HG02588 (cell line): ENCODE results near the gene XPO6.
"Not testable (repeated sequence)": the region's sequence is repeated elsewhere in the genome, so short reads cannot be mapped to it uniquely, and the experiment has no call there.

ENCODE experiments used
- ATAC-seq: cut with Tn5 transposase; IDR thresholded peaks from one replicate; pipeline ENCODE4 v1.9.1; 2021; ENCODE audit warnings: mild to moderate bottlenecking, moderate library complexity; ENCODE audit not compliant: unreplicated experiment

The XPO6 gene, protein sequence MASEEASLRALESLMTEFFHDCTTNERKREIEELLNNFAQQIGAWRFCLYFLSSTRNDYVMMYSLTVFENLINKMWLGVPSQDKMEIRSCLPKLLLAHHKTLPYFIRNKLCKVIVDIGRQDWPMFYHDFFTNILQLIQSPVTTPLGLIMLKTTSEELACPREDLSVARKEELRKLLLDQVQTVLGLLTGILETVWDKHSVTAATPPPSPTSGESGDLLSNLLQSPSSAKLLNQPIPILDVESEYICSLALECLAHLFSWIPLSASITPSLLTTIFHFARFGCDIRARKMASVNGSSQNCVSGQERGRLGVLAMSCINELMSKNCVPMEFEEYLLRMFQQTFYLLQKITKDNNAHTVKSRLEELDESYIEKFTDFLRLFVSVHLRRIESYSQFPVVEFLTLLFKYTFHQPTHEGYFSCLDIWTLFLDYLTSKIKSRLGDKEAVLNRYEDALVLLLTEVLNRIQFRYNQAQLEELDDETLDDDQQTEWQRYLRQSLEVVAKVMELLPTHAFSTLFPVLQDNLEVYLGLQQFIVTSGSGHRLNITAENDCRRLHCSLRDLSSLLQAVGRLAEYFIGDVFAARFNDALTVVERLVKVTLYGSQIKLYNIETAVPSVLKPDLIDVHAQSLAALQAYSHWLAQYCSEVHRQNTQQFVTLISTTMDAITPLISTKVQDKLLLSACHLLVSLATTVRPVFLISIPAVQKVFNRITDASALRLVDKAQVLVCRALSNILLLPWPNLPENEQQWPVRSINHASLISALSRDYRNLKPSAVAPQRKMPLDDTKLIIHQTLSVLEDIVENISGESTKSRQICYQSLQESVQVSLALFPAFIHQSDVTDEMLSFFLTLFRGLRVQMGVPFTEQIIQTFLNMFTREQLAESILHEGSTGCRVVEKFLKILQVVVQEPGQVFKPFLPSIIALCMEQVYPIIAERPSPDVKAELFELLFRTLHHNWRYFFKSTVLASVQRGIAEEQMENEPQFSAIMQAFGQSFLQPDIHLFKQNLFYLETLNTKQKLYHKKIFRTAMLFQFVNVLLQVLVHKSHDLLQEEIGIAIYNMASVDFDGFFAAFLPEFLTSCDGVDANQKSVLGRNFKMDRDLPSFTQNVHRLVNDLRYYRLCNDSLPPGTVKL

DNA sequence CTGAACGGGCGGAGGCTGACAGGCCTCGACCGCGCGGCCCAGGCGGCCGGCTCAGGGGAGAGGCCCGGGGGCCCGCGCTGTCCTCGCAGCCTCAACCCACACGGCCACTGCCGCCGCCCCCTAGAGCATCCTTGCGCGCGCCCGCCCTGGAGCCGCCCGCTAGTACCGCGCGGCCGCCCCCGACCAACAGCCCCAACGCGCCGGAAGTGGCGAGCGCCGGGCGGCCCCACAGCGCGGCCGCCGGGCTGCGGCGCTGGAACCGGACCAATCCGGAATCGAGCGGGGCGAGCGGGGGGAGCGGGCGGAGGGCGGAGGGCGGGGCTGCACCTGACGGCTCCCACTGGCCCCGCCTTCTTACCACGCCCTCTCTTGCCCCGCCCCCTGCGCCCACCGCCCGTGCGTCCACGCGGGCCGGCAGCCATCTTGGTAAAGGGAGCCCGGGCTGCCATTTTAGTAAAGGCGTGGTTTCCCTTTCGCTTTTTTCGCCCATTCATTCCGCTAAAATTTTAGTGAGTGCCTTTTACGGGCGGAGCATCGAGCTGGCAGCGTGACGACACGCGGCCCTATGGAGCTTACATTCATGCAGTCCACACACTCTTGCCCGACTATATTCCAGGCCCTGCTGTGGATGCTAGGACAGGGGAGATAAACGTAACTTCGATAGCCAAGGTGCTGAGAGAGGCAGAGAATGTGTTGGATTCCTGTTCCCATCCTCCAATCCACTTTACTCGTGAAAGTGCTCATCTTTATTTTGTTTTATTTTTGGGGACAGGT lies at the start of gene XPO6:
TSS of gene XPO6 (minus strand) at position 208 of the 774 bp plus-strand sequence. CDS start 597 bp downstream, outside the sequence.
- peak; percentile 89 for ATAC-seq

DNA sequence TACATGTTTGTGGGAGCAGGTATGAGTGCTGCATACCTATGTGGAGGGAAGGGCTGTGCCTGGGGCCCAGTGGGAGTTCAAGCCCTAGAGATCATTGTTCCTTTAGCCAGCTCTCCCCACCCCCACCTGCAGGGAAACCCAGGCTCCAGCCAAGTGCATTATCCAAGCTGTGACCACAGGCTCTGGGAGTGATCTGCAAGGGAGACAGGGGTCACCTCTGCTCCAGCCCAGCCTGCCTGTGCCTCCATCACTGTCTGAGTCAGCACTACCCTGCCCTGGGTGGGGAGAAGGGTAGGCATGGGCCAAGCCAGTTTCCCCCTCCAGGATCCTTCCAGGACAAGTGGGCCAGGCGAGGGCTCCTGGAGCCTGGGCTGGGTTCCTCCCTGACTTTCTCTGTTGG lies 48.4 kb upstream of the XPO6 start:
- no peak for ATAC-seq

DNA sequence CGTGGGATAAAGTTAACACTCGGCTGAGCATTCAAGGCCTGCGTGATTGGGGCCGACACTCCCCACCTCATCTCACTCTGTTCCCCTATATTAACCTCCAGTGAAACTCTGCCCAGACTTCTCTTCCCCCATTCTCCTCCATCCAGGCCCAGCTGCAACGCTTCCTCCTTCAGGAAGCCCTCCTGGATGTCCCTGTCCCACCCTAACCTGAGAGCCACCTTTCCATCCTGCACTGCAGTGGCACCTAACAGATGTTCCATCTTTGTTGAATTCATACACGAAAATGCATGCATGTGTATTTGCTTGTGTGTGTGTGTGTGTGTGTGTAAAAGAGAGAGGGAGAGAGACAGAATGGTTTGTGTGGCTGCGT lies 48.0 kb upstream of the XPO6 start:
- no peak for ATAC-seq

DNA sequence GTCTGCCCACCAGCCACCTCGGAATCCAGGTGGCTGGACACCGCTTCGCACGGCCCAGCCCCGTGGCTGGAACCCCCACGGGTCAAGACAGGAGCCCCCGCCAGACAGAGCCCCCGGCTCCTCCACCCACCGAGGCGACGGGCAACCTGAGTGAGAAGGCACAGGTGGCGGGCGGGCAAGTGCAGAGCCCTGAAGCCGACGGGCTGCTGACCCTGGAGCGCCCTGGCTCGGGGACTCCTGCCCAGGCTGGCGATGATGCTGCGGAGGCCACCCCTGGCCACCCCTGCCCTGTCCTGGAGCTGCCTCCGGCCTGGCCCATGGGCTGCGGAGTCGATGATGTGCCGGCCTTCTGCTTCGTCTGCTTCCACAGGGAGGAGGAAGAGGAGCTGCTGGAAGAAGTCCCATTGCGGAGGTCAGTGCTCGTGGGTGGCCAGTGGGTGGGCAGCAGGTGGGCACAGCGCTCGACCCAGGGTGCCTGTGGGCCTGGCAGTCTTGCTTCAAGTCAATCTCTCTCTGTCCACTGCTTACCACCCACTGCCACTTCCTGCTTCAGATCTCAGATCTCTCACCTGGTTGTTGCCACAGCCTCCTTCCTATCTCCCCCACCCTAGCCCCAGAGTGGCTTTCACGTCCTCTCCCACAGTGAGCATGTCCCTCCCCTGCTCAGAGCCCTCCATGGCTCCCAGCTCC lies 47.5 kb upstream of the XPO6 start:
- no peak for ATAC-seq

DNA sequence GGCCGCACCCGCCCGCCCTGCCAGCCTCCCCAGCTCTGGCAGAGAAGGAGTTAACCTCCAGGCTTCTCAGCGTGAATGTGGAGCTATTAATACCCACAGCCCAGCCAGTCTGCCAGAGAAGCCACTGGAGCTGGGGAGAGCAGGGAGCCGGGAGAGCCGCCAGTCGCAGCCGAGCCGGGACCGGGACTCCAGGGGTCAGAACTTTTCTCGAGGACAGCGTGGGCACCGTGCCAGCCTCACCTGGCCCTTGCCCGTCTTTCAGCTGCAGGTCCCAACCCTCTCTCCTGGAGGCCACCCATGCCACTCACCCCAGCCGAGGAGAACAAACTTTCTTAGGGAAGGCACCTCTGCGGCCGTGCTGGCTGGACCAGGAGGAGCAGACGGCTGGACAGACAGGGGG lies 46.8 kb upstream of the XPO6 start:
- ATAC-seq: no peak

DNA sequence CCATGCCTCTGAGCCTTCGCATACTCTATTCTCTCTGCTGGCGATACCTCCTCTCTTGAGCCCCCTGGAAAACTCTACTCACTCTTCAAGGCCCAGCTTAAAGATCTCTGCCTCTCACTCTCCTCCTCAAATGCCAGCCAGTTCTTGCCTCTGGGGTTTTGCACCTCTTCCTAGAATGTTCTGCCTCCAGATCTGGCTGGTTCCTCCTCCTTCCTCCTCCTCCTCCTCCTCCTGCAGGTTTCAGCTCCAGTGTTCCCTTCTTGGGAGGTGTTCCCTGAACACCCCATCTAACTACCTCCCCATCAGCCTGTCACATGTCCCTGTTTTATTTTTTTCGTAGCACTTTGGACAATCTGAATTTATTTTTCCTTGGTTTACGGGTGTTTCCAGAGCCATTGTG lies 45.5 kb upstream of the XPO6 start:
- no peak for ATAC-seq

DNA sequence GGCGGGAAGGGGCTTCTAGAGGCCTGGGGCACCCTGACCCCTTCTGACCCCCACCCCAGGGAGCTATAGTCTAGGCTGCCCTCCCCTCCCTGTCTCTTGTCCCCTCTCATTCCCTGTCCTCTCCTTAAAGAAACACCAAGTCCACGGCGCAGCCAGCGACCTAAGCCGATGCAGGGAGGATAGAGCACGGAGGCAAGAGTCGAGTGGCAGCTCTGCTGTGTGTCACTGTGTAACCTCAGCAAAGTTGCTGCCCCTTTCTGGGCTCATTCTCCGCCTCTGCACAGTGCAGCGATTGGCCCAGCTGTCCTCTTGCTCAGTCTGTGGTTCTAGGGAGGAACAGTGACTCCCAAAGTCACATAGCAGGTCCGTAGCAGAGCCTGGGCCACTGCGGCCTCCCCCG lies 44.1 kb upstream of the XPO6 start:
- ATAC-seq: no peak

DNA sequence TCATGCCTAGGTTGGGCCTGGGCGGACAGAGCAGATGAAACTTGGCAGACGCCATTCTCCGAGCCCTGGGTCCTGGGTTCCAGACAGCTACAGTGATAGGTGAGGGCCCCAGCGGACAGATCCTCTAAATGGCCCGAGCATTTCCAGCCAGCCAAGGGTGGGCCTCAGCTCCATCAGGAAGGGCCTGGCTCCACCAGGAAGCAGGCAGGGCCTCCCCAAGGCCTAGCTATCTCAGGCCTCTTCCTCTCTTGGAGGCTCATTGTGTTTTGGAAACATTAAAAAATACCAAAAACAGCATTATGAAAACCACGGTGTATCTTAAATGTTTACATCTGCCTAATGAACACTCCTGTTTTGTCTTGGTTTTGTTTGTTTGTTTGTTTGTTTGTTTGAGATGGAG lies 42.4 kb upstream of the XPO6 start:
- ATAC-seq: no peak

DNA sequence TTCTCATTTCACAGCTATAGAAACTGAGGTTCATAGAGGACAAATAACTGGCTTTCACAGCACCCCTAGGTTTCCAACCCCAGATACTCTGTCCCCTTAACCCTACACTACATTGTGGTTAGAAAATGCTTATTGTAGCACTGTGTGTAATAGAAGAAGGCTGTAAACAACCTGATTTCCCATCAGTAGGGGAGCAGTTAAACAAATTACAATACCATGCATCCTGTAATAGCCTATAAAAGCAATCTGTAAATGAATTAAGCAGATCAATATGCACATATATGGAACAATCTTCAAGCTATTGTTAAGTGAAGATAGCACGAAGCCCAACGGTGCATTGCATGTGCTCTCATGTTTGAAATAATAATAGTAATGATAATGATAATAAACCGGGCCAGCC lies 39.2 kb upstream of the XPO6 start:
- no peak for ATAC-seq

DNA sequence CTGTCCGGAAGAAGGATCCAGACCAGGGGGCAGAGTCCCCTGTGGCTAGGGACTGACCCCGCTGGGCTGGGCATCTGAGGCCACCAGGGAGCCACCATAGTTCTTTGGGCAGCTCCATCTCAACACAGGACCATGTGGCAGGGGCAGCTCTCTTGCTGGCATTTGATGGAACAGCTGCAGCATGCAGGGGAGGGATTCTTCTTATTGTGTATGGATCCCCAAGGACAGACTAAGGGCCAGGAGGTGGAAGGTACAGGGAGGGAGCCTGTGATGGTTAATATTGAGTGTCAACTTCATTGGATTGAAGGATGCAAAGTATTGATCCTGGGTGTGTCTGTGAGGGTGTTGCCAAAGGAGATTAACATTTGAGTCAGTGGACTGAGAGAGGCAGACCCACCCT lies 37.7 kb upstream of the XPO6 start:
- ATAC-seq: not testable (repeated sequence)

DNA sequence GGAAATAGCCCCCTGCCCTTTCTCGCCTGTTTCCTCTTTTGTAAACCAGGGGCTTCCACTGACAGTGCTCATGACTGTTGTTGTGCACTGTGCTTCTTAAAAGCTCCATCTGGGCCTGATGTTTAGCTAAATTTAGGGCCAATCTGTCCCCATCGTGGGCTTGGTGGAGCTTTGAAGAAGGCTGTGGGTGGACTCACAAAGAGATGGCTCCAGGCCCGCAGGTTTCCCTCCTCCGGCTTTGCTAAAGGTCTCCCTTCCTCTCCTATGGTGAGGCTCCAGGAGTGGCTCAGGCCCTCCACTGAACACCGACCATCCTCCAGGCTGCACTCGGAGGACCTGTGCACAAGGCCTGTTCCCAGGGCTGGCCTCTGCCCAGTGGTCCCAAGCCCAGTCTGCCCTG lies 30.2 kb upstream of the XPO6 start:
- ATAC-seq: no peak

DNA sequence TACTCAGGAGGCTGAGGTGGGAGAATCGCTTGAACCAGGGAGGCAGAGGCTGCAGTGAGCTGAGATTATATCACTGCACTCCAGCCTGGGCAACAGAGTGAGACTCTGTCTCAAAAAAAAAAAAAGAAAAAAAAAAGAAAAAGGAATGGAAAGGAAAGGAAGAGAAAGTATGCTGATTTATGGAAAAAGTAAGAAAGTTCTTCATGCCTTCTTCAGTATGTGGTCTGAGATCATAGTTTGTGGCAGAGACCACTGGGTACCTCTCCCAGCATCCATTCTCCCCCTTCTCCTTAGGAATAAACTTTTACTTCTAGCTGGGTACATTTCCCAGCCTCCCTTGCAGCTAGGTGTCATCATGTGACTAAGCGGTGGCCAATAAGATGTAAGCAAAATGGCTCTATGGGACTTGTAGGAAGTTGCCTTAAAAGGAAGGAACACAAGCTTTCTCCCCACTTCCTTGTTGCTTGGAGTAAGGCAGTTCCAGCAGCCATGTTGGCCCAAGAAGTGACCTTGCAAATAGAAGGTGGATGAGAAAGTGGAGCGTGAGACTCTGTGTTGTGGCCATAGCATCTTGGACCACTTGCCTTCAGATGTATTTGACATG lies 26.1 kb upstream of the XPO6 start:
- no peak for ATAC-seq

DNA sequence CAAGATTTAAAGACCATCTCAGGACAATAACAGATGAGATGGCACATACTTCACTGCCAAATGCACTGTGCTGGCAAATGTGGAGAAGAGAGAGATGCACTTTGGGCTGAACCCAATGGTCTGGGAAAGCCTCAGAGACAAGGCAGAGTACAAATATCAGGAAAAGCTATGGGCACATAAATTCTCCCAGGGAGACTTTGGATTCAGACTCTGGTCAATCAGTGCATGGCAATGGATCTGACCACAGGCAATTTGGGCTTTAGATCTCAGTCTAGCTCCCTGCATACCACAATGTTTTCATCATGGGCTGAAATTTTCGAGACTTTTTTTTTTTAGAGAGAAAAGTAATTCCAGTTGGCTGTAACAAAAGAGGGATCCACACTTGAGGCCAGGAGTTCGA lies 20.0 kb upstream of the XPO6 start:
- ATAC-seq: no peak

DNA sequence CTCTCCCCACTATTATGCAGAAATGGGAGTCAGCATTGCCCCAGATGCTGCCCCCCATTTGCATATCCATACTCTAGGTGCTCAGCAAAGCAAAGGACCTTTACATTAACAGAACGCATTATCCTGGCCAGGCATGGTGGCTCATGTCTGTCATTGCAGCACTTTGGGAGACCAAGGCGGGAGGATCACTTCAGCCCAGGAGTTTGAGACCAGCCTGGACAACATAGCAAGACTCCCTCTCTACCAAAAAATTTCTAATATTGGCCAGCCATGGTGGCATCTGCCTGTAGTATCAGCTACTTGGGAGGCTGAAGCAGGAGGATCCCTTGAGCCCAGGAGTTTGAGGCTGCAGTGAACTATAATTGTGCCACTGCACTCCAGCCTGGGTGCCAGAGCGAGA lies 12.1 kb upstream of the XPO6 start:
- ATAC-seq: not testable (repeated sequence)

DNA sequence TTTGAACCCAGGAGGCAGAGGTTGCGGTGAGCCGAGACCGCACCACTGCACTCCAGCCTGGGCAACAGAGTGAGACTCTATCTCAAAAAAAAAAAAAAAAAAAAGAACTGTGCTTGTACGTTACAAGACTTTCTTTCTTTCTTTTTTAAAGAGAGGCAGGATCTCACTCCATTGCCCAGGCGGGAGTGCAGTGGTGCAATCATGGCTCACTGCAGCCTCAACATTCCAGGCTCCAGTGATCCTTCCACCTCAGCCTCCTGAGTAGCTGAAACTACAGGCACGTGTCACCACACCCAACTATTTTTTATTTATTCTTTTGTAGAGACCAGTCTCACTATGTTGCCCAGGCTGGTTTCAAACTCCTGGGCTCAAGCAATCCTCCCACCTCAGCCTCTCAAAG lies 8.0 kb upstream of the XPO6 start:
- ATAC-seq: not testable (repeated sequence)

DNA sequence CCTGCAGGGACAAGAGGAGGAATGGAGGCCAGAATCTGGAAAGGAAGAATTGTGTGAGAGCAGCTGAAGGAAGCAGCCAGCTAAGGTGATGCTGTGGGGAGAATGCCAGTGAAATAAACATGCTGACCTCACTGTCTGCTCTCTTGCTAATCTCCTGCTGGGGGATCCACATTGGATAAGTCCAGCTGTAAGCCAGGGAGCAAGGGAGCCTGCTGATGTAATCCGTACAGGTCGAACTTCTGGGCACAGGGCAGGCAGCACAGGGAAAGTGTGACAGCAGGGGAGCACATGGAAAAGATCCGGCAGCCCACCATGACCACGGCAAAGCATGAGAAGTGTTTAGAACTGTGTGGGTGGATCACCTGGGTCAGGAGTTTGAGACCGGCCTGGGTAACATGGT lies 7.5 kb upstream of the XPO6 start:
- ATAC-seq: no peak

DNA sequence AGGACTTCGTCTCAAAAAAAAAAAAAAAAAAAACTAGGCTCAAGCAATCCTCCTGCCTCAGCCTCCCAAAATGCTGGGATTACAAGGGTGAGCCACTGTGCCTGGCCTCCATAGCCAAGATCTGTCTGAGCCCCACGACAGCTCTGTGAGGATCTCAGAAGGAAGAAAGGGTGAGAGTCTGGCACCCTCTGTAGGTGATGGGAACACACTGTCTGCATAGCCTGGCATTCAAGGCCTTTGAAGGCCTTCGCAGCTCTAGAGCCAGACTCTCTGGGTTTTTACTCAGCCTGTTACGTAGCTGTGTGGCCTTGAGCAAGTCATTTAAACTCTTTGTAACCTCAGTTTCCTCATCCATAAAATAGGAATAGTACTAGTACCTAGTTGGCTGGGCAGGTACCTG lies 6.3 kb upstream of the XPO6 start:
- no peak for ATAC-seq

DNA sequence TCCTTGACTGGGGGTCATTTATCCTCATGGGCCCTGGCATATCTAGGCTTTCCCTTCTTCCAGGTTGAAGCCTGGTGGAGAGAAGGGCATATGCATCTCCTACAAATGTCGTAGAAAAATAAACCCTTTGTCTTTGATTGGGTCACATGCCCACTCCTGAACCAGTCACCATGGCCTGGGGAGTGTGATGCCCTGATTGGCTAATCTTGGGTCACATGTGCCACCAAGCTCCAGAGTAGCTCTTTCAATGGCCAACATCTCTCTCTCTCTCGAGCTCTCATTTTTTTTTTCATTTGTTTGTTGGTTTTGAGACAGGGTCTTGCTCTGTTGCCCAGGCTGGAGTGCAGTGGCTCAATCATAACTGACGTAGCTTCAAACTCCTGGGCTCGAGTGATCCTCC lies 5.6 kb upstream of the XPO6 start:
- ATAC-seq: no peak

DNA sequence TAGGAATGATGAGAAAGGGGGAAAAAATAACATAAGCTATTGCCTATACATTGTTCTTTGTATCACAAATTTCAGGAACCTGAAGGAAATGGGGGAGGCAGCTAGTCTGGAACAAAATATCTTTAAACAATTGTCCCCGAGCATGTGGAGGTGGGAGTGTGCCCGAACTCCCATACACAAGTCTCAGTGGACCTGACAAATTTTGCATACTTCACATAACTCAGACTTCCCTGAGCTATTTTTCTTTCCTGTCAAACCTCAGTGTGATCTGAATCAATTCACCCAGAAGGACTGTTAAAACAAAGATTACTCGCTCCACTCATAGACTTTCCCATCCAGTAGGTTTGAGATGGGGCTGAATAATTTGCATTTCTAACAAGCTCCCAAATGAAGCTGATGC lies 1.6 kb upstream of the XPO6 start:
- ATAC-seq: no peak

DNA sequence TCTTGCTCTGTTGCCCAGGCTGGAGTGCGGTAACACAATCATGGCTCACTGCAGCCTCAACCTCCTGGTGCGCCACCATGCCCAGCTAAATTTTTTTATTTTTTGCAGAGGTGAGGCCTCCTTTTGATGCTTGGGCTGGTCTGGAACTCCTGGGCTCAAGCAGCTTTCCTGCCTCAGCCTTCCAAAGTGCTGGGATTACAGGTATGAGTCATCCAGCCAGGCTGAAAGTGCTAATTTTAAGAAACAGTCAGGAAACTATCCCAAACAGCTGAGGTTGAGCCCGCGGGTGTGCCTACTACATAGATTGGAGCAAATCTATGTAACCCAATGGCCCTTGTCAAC lies 738 bp upstream of the XPO6 start:
- ATAC-seq: no peak
